Measurements from ENCODE around the gene RASGEF1C.

RASGEF1C gene

GRCh38 chr5:180079702-180080466 is 129.1 kb downstream of the RASGEF1C start:
- DNase-seq: no peak

GRCh38 chr5:180078348-180078747 is 130.7 kb downstream of the RASGEF1C start:
- DNase-seq: no peak

DNA sequence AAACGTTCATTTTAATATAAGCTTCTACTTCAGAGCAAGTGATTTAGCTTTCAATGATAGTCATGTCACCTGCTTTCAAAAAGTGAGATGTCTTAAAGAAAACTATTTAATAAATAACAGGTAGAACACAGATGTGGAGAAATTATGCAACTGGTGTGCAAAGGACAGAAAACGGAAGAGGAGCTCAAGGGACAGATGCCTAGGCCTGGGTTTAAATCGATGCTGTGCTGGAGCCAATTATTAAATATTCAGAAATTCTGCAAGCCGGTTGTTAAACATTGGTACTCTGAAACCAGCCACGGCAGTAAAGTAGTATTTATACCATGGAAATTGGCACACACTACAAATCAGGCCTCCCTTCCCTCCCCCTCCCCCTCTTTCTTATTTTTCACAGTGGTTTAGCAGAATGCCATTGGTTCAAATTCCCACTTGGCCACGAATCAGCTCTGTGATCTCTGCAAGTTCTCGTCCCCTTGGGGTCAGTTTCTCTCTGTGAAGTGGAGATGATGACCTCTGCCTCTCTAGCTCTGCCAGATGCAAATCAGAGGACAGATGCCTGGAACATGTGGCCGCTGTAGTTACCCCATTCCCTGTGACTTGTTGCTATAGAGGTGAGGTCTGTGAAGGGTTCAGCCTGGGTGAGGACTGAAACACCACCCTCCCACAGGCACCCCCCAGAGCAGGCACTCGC is 131.3 kb downstream of the RASGEF1C start:
- DNase-seq: no peak

DNA sequence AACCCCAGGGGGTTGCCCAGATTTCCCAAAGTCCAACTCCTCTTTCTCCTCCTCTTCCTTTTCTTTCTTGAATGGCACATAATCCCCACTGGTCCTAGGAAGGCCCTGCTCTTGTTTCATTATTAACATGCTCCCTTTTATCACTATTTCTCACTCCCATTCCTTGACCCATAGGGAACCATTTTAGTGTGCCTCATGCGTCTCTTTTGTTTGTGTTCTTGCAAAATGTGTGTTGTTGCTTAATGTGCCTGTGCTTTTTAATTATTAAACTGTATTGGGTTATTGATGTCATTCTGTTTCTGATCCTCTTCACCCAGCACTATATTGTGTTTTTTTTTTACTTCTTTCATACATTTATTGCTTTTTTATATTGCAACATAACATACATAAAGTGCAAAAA is 133.3 kb downstream of the RASGEF1C start:
- DNase-seq: no peak

- DNase-seq: no peak
These were observed 134.5 kb downstream of the RASGEF1C start for GRCh38 chr5:180074462-180074861.

- no peak for DNase-seq
These were observed 136.5 kb downstream of the RASGEF1C start for GRCh38 chr5:180072556-180072955.

- no peak for DNase-seq
These were observed 136.8 kb downstream of the RASGEF1C start for GRCh38 chr5:180072256-180072548.

DNA sequence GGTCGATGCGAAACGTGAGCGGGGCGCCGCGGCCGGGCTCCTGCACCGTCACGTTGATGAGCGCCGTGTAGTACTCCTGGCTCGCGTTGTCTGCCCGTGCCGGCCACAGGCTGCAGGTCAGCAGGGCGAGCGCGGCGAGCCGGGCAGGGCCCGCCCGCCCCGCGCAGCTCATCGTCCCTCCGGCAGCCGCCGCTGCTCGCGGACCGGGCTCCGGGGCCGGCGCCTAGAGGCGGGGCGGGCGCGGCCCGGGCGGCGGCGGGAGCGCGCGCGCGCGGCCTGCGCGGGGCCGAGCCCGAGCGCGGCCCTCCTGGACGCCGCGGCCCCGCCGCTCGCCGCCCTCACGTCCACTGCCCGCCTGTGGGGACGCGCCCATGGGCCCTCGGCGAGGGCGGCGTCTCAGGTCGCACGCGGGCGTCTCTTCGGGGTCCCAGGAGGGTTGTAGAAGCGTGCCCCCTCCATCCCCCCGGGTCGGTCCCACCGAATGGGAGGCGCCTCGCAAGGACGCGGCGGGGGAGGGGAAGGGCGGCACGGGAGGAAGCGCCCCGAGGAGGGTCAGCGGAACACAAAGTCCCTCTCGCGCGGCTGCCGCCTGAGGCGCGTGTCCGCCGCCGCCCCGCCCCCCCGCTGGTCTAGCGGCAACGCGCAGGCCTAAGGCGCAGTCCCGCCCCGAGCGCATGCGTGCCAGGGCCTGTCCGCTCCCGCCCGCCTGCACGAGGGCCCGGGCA is 137.3 kb downstream of the RASGEF1C start, which contains the start of gene RNF130:
RNF130 (minus strand) TSS at position 229 of the 725 bp plus-strand sequence; CDS start at position 172, 57 bp downstream.
- DNase-seq: peak; percentile 73 to 91

GRCh38 chr5:180070756-180071530 is 138.1 kb downstream of the RASGEF1C start:
- DNase-seq: peak in 1 of 2 experiments; percentile 12

GRCh38 chr5:180069589-180070247 is 139.3 kb downstream of the RASGEF1C start:
- no peak for DNase-seq

GRCh38 chr5:180068519-180069090 is 140.4 kb downstream of the RASGEF1C start:
- no peak for DNase-seq

DNA sequence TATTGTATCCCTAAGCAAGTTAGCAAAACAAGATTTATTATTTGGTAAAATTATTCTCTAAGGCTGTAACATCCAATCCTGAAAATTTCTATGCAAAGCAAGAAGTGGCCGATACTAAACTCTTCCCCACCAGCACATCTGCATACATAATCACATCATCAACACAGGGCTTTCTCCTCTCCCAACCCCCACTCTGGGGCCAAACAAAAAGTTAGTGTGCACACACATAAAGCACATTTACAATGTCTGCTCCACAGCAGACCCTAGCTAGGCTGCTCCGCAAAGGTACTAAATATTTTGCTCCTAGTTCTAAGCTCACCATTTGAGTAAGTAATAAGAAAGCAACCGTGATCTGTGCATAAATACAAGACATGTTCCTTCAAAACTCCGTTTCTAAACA is 141.0 kb downstream of the RASGEF1C start:
- DNase-seq: no peak

DNA sequence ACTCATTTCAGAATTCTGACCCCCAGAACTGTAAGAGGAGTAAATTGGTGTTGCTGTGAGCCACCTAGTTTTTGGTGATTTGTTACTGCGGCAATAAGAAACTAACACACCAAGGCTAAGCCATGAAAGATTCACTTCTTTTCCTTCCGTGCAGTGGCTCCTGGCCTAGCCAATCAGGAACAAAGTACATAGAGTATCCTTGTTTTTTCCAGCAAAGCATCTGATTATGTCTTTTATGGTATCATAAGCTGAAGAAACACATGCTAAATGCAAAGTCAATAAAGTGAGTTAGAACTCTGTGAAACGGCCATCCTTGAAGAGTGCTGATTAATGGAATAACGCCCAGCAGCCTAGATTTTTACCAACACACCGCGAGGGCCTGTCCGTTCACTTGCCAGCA is 148.8 kb downstream of the RASGEF1C start:
- DNase-seq: no peak

DNA sequence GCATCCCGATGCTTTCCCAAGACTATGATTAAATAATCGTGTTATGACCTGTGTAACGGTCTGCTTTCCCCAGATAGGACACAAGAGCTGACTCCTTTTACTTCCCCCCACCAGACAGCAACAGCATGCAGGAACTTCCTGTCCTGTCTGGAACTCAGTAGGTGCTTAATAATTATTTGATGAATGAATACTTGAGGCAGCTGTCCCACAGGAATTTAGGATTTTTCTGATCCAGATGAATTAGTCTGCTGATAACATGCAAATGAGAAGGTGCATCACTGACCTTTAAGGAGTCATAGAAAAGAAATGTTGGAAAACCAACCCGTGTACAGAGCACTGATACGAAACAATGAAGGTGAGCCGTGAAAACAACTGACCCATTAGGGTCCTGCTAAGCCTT is 149.7 kb downstream of the RASGEF1C start:
- no peak for DNase-seq

- no peak for DNase-seq
These were observed 152.9 kb downstream of the RASGEF1C start for GRCh38 chr5:180056153-180056552.

GRCh38 chr5:180054226-180054625 is 154.8 kb downstream of the RASGEF1C start:
- no peak for DNase-seq

GRCh38 chr5:180053061-180053602 is 155.9 kb downstream of the RASGEF1C start:
- DNase-seq: no peak

GRCh38 chr5:180052211-180052818 is 156.7 kb downstream of the RASGEF1C start:
- no peak for DNase-seq

Measured in NCI-H446 (cell line).